ENCODE data around the gene FMN1. TPM values are rescaled to one million over a fixed set of nuclear protein-coding genes. Genes with fewer than 3 reads are reported as not detected.

Gene FMN1
- total RNA-seq, 2 donors from 2014 or later: 26.9 to 27.5 TPM

- Histone ChIP-seq H3K36me3 (no peaks in the 10 kb centered on the region), H3K9me3 (no peaks in the 10 kb centered on the region), H3K27me3 (replicated peaks; ENCODE audit: insufficient read depth) (no peaks in the 10 kb centered on the region), H3K4me1 (ENCODE audit: control insufficient read depth in 1 of 2, low read depth in 2 of 2) (peaks cover 0 to 3% of the 10 kb centered on the region in 2 donors), H3K27ac (no peak overlapping the region), H3K4me3 (no peak overlapping the region)
- no peak for TF ChIP-seq CTCF (IDR thresholded peaks at IDR 0.05)
- no peak for DNase-seq (ENCODE audit: low spot score)
- ATAC-seq (ENCODE audit: insufficient number of reproducible peaks, low FRiP score, low read depth): no peak
Observed at GRCh38 chr15:32923176-32923575, 271.3 kb downstream of the FMN1 start.

- Histone ChIP-seq H3K9me3 (no peaks in the 10 kb centered on the region), H3K4me1 (ENCODE audit: control insufficient read depth in 1 of 2, low read depth in 2 of 2) (peaks cover 0 to 3% of the 10 kb centered on the region in 2 donors), H3K27ac (no peak overlapping the region), H3K36me3 (no peaks in the 10 kb centered on the region), H3K27me3 (replicated peaks; ENCODE audit: insufficient read depth) (no peaks in the 10 kb centered on the region), H3K4me3 (no peak overlapping the region)
- DNase-seq (ENCODE audit: low spot score) (no peak), ATAC-seq (ENCODE audit: insufficient number of reproducible peaks, low FRiP score, low read depth) (no peak)
- TF ChIP-seq CTCF (IDR thresholded peaks at IDR 0.05): no peak
Observed at GRCh38 chr15:32922541-32922940, 272.0 kb downstream of the FMN1 start.

GRCh38 chr15:32919749-32920414 lies 274.6 kb downstream of the FMN1 start:
- no peak for ATAC-seq (ENCODE audit: insufficient number of reproducible peaks, low FRiP score, low read depth)
- Histone ChIP-seq H3K9me3 (no peaks in the 10 kb centered on the region), H3K27me3 (replicated peaks; ENCODE audit: insufficient read depth) (no peaks in the 10 kb centered on the region), H3K4me1 (ENCODE audit: control insufficient read depth in 1 of 2, low read depth in 2 of 2) (peaks cover 0 to 3% of the 10 kb centered on the region in 2 donors), H3K27ac (no peak overlapping the region), H3K4me3 (no peak overlapping the region), H3K36me3 (no peaks in the 10 kb centered on the region)
- TF ChIP-seq CTCF (IDR thresholded peaks at IDR 0.05): no peak
- DNase-seq (ENCODE audit: low spot score): no peak

- Histone ChIP-seq H3K27me3 (replicated peaks; ENCODE audit: insufficient read depth) (no peaks in the 10 kb centered on the region), H3K36me3 (no peaks in the 10 kb centered on the region), H3K4me3 (no peak overlapping the region), H3K9me3 (no peaks in the 10 kb centered on the region), H3K4me1 (ENCODE audit: control insufficient read depth in 1 of 2, low read depth in 2 of 2) (peaks cover 0 to 3% of the 10 kb centered on the region in 2 donors), H3K27ac (no peak overlapping the region)
- no peak for ATAC-seq (ENCODE audit: insufficient number of reproducible peaks, low FRiP score, low read depth)
- no peak for TF ChIP-seq CTCF (IDR thresholded peaks at IDR 0.05)
- no peak for DNase-seq (ENCODE audit: low spot score)
Observed at GRCh38 chr15:32918547-32918946, 276.0 kb downstream of the FMN1 start.

- Histone ChIP-seq H3K9me3 (no peaks in the 10 kb centered on the region), H3K27me3 (replicated peaks; ENCODE audit: insufficient read depth) (no peaks in the 10 kb centered on the region), H3K4me3 (no peak overlapping the region), H3K36me3 (no peaks in the 10 kb centered on the region), H3K4me1 (ENCODE audit: control insufficient read depth in 1 of 2, low read depth in 2 of 2) (no peaks in the 10 kb centered on the region), H3K27ac (no peak overlapping the region)
- ATAC-seq (ENCODE audit: insufficient number of reproducible peaks, low FRiP score, low read depth) (no peak), DNase-seq (ENCODE audit: low spot score) (no peak)
- TF ChIP-seq CTCF (IDR thresholded peaks at IDR 0.05): no peak
Observed at GRCh38 chr15:32910839-32911238, 283.7 kb downstream of the FMN1 start.
